K562 (cell line): ENCODE measurements around the gene ZBTB7A. TPM values are rescaled to one million over a fixed set of nuclear protein-coding genes. Genes with fewer than 3 reads are reported as not detected.

ENCODE experiments used
- ATAC-seq: fragments of 200-7000 bp; cut with Tn5 transposase; 3 replicates; pipeline ENCODE4 v1.9.1; 2020; ENCODE audit warnings: moderate library complexity
- BruUV-seq: library from RNA; stranded (reverse); fragments of 400-500 nt; replicated peaks from 2 replicates; lab custom pipeline; 2021; lab: Mats Ljungman, UMichigan
- CTCF ChIA-PET: fragments of 300-600 bp; formaldehyde crosslinking; extraction: SDS; loops from one replicate; lab custom pipeline; 2021; ENCODE audit warnings: low intra/inter-chr PET ratio; lab: Yijun Ruan, JAX
- POLR2A ChIA-PET: fragments of 300-600, 350-650 bp; sonication (Branson Sonifier 250); formaldehyde crosslinking; extraction: SDS; loops from one replicate; lab custom pipeline; 2021; ENCODE audit warnings: antibody characterized with exemption, inconsistent platforms; lab: Yijun Ruan, JAX
- DNase-seq, 4 experiments: peaks; one replicate each; pipeline versions ENCODE4 v3.0.0 to v3.0.0-alpha.2; 2011 to 2018; ENCODE audit warnings: low spot score in 3 of 4, mixed read lengths in 3 of 4; ENCODE audit errors: extremely low read depth in 1 of 4
- FAIRE-seq: peaks from 2 replicates; lab custom pipeline; 2011; peaks lifted over from hg19 to GRCh38; lab: Jason Lieb, UNC
- H2AFZ ChIP-seq: 2 replicates; pipeline ENCODE4 v1.6.0; 2011; ENCODE audit warnings: low read depth, low read length, control low read depth, inconsistent platforms
- H3K27ac ChIP-seq: fragments of 200-600 bp; 3 replicates; pipeline ENCODE4 v1.8.0; 2011; ENCODE audit warnings: low read depth, mild to moderate bottlenecking, control low read depth, inconsistent platforms, low read length, moderate library complexity, mixed read lengths; ENCODE audit errors: extremely low read depth
- H3K27me3 ChIP-seq, 2 experiments: fragments of 300-600 bp in 1 of 2; 2 replicates in 1 of 2; 3 replicates in 1 of 2; pipeline versions ENCODE4 v1.6.0 to v1.8.0; 2011; ENCODE audit warnings: inconsistent platforms in 2 of 2, low read length in 2 of 2, mild to moderate bottlenecking in 1 of 2, mixed read lengths in 1 of 2, moderate library complexity in 1 of 2; ENCODE audit not compliant: control insufficient read depth in 2 of 2, insufficient read depth in 2 of 2
- H3K36me3 ChIP-seq: fragments of 300-600 bp; 3 replicates; pipeline ENCODE4 v1.8.0; 2011; ENCODE audit warnings: mild to moderate bottlenecking, low read length, inconsistent platforms; ENCODE audit not compliant: control insufficient read depth, insufficient read depth
- H3K4me1 ChIP-seq, 2 experiments: fragments of 200-600 bp in 1 of 2; replicated peaks in 1 of 2; 2 replicates in 1 of 2; 3 replicates in 1 of 2; pipeline versions ENCODE4 v1.5.1 to v1.8.0; 2011; ENCODE audit warnings: inconsistent platforms in 2 of 2, low read length in 2 of 2, mild to moderate bottlenecking in 1 of 2, mixed read lengths in 1 of 2, moderate library complexity in 1 of 2; ENCODE audit not compliant: control insufficient read depth in 2 of 2, insufficient read depth in 2 of 2
- H3K4me2 ChIP-seq: 2 replicates; pipeline ENCODE4 v1.6.1; 2011; ENCODE audit warnings: low read length, control low read depth, inconsistent platforms, mixed read lengths; ENCODE audit not compliant: insufficient read depth
- H3K4me3 ChIP-seq: fragments of 200-600 bp; sonication (generic), shearing (Covaris generic); 2 replicates; pipeline ENCODE4 v1.5.1; 2016; ENCODE audit warnings: control low read depth, inconsistent platforms
- H3K79me2 ChIP-seq: fragments of 200-600 bp; 3 replicates; pipeline ENCODE4 v1.8.0; 2011; ENCODE audit warnings: low read length, inconsistent platforms; ENCODE audit not compliant: control insufficient read depth, insufficient read depth
- H3K9ac ChIP-seq, 2 experiments: 2 replicates each; pipeline versions ENCODE4 v1.6.0 to v1.6.1; 2011; ENCODE audit warnings: low read depth in 2 of 2, low read length in 2 of 2, control low read depth in 1 of 2, inconsistent platforms in 1 of 2, mild to moderate bottlenecking in 1 of 2, mixed read lengths in 1 of 2; ENCODE audit not compliant: insufficient read depth in 1 of 2
- H3K9me1 ChIP-seq: one replicate; pipeline ENCODE4 v1.6.0; 2011; ENCODE audit warnings: inconsistent platforms, mild to moderate bottlenecking, low read length, moderate library complexity; ENCODE audit not compliant: control insufficient read depth, insufficient read depth
- H3K9me3 ChIP-seq: replicated peaks from 2 replicates; pipeline ENCODE4 v1.5.1; 2011; ENCODE audit warnings: low read depth, low read length, inconsistent platforms; ENCODE audit not compliant: control insufficient read depth, insufficient read depth
- H4K20me1 ChIP-seq: replicated peaks from 2 replicates; pipeline ENCODE4 v1.6.1; 2011; ENCODE audit warnings: low read length, inconsistent platforms, mixed read lengths; ENCODE audit not compliant: control insufficient read depth, insufficient read depth
- C11orf30 ChIP-seq: fragments of 450-650 bp; IDR thresholded peaks from 2 replicates; pipeline ENCODE4 v1.6.1; 2016; ENCODE audit warnings: low read depth, mild to moderate bottlenecking
- CBFA2T3 ChIP-seq: fragments of 450-650 bp; IDR thresholded peaks from 2 replicates; pipeline ENCODE4 v1.6.1; 2017
- CEBPG ChIP-seq, 3 experiments: fragments of 200-800 bp in 1 of 3; sonication (Bioruptor generic) in 1 of 3; sonication (generic) in 1 of 3; formaldehyde crosslinking in 1 of 3; IDR thresholded peaks in 2 of 3; conservative IDR thresholded peaks in 1 of 3; 2 replicates each; pipeline versions ENCODE4 v1.6.1 to v1.8.0; 2016 to 2022; ENCODE audit warnings: missing compliant biosample characterization in 2 of 3, missing genetic modification characterization in 2 of 3, mild to moderate bottlenecking in 1 of 3, missing genetic modification reagents in 1 of 3
- NFATC3 ChIP-seq: fragments of 450-650 bp; IDR thresholded peaks from 2 replicates; pipeline ENCODE4 v1.6.1; 2017; ENCODE audit warnings: mild to moderate bottlenecking
- POLR2G ChIP-seq: fragments of 200-400 bp; formaldehyde crosslinking; IDR thresholded peaks from 2 replicates; pipeline ENCODE4 v1.6.1; 2017; ENCODE audit warnings: low read depth, mild to moderate bottlenecking, antibody characterized with exemption, low read length, moderate library complexity
- RAD51 ChIP-seq: fragments of 450-650 bp; IDR thresholded peaks from 2 replicates; pipeline ENCODE4 v1.7.1; 2016; ENCODE audit warnings: low read depth, mild to moderate bottlenecking, borderline replicate concordance
- RBBP5 ChIP-seq: fragments of 200-600 bp; sonication (generic); IDR thresholded peaks from 2 replicates; pipeline ENCODE4 v1.6.1; 2012; ENCODE audit warnings: borderline replicate concordance, mild to moderate bottlenecking, low read length, control low read depth, inconsistent platforms; ENCODE audit not compliant: insufficient read depth, poor library complexity, severe bottlenecking
- RFX1 ChIP-seq: fragments of 450-650 bp; IDR thresholded peaks from 2 replicates; pipeline ENCODE4 v1.6.1; 2016; ENCODE audit warnings: mild to moderate bottlenecking, moderate library complexity
- SMARCB1 ChIP-seq: IDR thresholded peaks from 2 replicates; pipeline ENCODE4 v1.6.1; 2011; ENCODE audit warnings: improper control_type of control experiment, low read depth; ENCODE audit not compliant: insufficient read length
- TEAD1 ChIP-seq, 2 experiments: fragments of 450-650 bp in 1 of 2; sonication (generic) in 1 of 2; formaldehyde crosslinking; IDR thresholded peaks; 2 replicates each; pipeline versions ENCODE4 v1.4.0 to v1.8.0; 2020 to 2022; ENCODE audit warnings: mild to moderate bottlenecking in 2 of 2, missing genetic modification reagents in 1 of 2
- ZNF551 ChIP-seq: fragments of 250-450 bp; sonication (Bioruptor Pico); IDR thresholded peaks from 2 replicates; pipeline ENCODE4 v1.5.0; 2021; ENCODE audit warnings: mild to moderate bottlenecking, moderate library complexity
- ZNF780A ChIP-seq: fragments of 250-450 bp; sonication (Bioruptor Pico); IDR thresholded peaks from 2 replicates; pipeline ENCODE4 v1.5.0; 2021; ENCODE audit warnings: mild to moderate bottlenecking
- WGBS: fragments of 100-300 bp; shearing (Covaris generic); methylation state at CpG from one replicate; pipeline ENCODE4 v1.1.6; 2016; ENCODE audit warnings: low coverage, mixed read lengths; ENCODE audit not compliant: insufficient coverage; ENCODE audit errors: missing lambda C conversion rate; 5-methylcytosine and 5-hydroxymethylcytosine counted together
- in situ Hi-C: fragments of 300-500 bp; cut with MboI; formaldehyde crosslinking; loops from 4 replicates; pipeline ENCODE4 v1.15.0; 2018; ENCODE audit warnings: inconsistent platforms, mixed read lengths
- intact Hi-C: fragments of 100-400 bp; cut with micrococcal nuclease; formaldehyde crosslinking; loops from 2 replicates; pipeline ENCODE4 v1.14.2; 2022
- polyA plus RNA-seq, 8 experiments: library from polyadenylated mRNA; depleted of rRNA in 4 of 8; stranded (reverse) in 5 of 8; unstranded in 3 of 8; fragments of >200 nt; fragmentation: Nextera tagmentation in 2 of 8; fragmentation: Illumina TruSeq in 1 of 8; extraction: Ambion mirVana in 2 of 8; extraction: Trizol in 1 of 8; gene quantifications; 2 replicates each; pipeline versions ENCODE4 v1.2.1 to v1.2.3, GENCODE V29; 2011 to 2014; ENCODE audit warnings: inconsistent platforms in 1 of 8, missing spikeins in 1 of 8
- total RNA-seq, 7 experiments: library from RNA; depleted of rRNA in 6 of 7; stranded (reverse); fragments of >200 nt in 6 of 7; fragmentation: Illumina TruSeq in 2 of 7; extraction: Trizol in 2 of 7; gene quantifications; 2 replicates each; pipeline versions ENCODE4 v1.2.1 to v1.2.3, GENCODE V29; 2011 to 2021; ENCODE audit warnings: low replicate concordance in 1 of 7
- TF ChIP-seq, protein P1 (sequence below): IDR thresholded peaks from 3 replicates; pipeline ENCODE4 v1.6.1; 2011; ENCODE audit warnings: borderline replicate concordance, mild to moderate bottlenecking, moderate library complexity; ENCODE audit not compliant: insufficient read length; ENCODE audit errors: extremely low read depth
- TF ChIP-seq, protein P2 (sequence below): sonication (generic); formaldehyde crosslinking; IDR thresholded peaks from 2 replicates; pipeline ENCODE4 v1.4.0; 2020; ENCODE audit warnings: mild to moderate bottlenecking, missing genetic modification reagents
- TF ChIP-seq, protein P3 (sequence below): fragments of 450-650 bp; formaldehyde crosslinking; conservative IDR thresholded peaks from 2 replicates; pipeline ENCODE4 v1.4.0; 2022; ENCODE audit warnings: mild to moderate bottlenecking, missing genetic modification characterization

ZBTB7A gene
- total and polyA plus RNA-seq, 9 of the 15 experiments (the other 6 are each of a cell fraction or from before 2014, with no cell fraction given), result 0.11 to 34.0 (median 4.6) TPM

DNA sequence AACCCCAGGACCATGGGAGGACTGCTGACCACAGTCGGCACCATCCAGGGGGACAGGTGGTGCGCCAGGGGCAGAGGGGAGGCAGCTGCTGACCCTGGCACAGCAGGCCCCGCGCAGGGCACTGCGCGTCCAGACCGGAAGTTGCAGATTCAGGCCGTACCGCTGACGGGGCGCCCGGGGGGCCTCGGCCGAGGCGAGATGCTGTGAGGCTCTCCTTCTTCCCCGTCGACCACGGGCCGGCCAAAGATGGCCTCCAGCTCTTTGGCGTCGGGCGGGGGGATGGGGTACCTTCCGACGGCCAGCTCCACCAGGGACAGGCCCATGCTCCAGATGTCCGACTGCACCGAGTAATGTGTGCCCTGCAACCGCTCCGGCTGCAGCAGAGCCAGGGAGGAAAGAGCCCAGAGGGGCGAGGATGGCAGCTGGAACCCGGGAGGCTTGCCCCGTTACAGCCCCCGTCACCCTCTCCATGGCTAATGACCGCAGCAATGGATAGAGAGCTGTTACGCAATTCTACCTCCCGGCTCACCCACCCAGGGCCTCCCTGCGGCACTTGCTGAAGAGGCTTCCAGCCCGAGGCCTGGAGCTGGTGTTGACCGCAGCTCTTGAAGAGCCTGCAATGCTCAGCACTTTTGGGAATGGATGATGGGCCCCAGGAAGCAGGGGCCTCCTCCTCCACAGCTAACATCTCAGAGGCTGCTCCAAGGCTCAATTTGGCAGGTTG is 32.5 kb upstream of the ZBTB7A start:
- ChIA-PET CTCF (no interaction called here), POLR2A (interaction anchor here (0.6 to 1.2 kb wide), 4 partner anchors 9 to 510 kb away, joined by 3 to 6 read pairs (median 4); no protein-coding TSS in a partner anchor)
- 96% methylated on average over 29 of the region's 38 CpGs for WGBS
- DNase-seq, result peak in 1 of 4 experiments; percentile 22
- intact Hi-C loops (no loop called here), in situ Hi-C loops (no loop called here)
- H3K27me3 ChIP-seq, result no peaks in the 10 kb centered on the region
- H3K79me2 ChIP-seq, result no peaks in the 10 kb centered on the region
- no peak overlapping the region for H3K4me3 ChIP-seq
- no peaks in the 10 kb centered on the region for H3K9me1 ChIP-seq
- H3K9me3 ChIP-seq, result no peaks in the 10 kb centered on the region
- H3K36me3 ChIP-seq, result peaks cover 74% of the 10 kb centered on the region; the same call in 2 of the 3 replicates
- no peaks in the 10 kb centered on the region for H4K20me1 ChIP-seq
- no peak overlapping the region for H3K27ac ChIP-seq
- no TSS peak for BruUV-seq
- H3K4me2 ChIP-seq, result no peak overlapping the region
- no peak for FAIRE-seq
- H2AFZ ChIP-seq, result no peak overlapping the region
- H3K4me1 ChIP-seq, result peaks cover 0 to 29% of the 10 kb centered on the region in 2 experiments; a peak in 2 of 5 replicates
- no peak for ATAC-seq
- no peak overlapping the region for H3K9ac ChIP-seq
- no peak for TF ChIP-seq RFX1
- no peak for TF ChIP-seq RAD51
- TF ChIP-seq, protein P1, sequence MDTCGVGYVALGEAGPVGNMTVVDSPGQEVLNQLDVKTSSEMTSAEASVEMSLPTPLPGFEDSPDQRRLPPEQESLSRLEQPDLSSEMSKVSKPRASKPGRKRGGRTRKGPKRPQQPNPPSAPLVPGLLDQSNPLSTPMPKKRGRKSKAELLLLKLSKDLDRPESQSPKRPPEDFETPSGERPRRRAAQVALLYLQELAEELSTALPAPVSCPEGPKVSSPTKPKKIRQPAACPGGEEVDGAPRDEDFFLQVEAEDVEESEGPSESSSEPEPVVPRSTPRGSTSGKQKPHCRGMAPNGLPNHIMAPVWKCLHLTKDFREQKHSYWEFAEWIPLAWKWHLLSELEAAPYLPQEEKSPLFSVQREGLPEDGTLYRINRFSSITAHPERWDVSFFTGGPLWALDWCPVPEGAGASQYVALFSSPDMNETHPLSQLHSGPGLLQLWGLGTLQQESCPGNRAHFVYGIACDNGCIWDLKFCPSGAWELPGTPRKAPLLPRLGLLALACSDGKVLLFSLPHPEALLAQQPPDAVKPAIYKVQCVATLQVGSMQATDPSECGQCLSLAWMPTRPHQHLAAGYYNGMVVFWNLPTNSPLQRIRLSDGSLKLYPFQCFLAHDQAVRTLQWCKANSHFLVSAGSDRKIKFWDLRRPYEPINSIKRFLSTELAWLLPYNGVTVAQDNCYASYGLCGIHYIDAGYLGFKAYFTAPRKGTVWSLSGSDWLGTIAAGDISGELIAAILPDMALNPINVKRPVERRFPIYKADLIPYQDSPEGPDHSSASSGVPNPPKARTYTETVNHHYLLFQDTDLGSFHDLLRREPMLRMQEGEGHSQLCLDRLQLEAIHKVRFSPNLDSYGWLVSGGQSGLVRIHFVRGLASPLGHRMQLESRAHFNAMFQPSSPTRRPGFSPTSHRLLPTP, result no peak
- no peak for TF ChIP-seq ZNF780A (CRISPR knock-in tag)
- no peak for TF ChIP-seq CBFA2T3
- TF ChIP-seq, protein P2, sequence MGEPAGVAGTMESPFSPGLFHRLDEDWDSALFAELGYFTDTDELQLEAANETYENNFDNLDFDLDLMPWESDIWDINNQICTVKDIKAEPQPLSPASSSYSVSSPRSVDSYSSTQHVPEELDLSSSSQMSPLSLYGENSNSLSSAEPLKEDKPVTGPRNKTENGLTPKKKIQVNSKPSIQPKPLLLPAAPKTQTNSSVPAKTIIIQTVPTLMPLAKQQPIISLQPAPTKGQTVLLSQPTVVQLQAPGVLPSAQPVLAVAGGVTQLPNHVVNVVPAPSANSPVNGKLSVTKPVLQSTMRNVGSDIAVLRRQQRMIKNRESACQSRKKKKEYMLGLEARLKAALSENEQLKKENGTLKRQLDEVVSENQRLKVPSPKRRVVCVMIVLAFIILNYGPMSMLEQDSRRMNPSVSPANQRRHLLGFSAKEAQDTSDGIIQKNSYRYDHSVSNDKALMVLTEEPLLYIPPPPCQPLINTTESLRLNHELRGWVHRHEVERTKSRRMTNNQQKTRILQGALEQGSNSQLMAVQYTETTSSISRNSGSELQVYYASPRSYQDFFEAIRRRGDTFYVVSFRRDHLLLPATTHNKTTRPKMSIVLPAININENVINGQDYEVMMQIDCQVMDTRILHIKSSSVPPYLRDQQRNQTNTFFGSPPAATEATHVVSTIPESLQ (CRISPR knock-in tag), result no peak
- no peak for TF ChIP-seq ZNF551
- no peak for TF ChIP-seq SMARCB1
- no peak for TF ChIP-seq TEAD1 (CRISPR knock-in tag; IDR thresholded peaks at IDR 0.05)
- TF ChIP-seq C11orf30, result no peak
- no peak for TF ChIP-seq RBBP5
- TF ChIP-seq POLR2G, result peak; percentile 27; the same call in 1 of the 2 replicates
- TF ChIP-seq, protein P3, sequence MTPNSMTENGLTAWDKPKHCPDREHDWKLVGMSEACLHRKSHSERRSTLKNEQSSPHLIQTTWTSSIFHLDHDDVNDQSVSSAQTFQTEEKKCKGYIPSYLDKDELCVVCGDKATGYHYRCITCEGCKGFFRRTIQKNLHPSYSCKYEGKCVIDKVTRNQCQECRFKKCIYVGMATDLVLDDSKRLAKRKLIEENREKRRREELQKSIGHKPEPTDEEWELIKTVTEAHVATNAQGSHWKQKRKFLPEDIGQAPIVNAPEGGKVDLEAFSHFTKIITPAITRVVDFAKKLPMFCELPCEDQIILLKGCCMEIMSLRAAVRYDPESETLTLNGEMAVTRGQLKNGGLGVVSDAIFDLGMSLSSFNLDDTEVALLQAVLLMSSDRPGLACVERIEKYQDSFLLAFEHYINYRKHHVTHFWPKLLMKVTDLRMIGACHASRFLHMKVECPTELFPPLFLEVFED (CRISPR knock-in tag), result no peak
- TF ChIP-seq NFATC3, result no peak
- TF ChIP-seq CEBPG (CRISPR knock-in tag; IDR thresholded peaks at IDR 0.05), result no peak
- TF ChIP-seq CEBPG (tag; conservative IDR thresholded peaks at IDR 0.05 in 1 of 2, IDR thresholded peaks at IDR 0.05 in 1 of 2), result peak in 1 of 2 experiments; percentile 50; a peak in 2 of 4 replicates
